Liver (tissue), 9 donors: ENCODE data around the gene MLLT10. TPM values are rescaled to one million over a fixed set of nuclear protein-coding genes. Genes with fewer than 3 reads are reported as not detected.

Experiments used
- DNase-seq: peaks from one replicate; pipeline ENCODE4 v3.0.0-alpha.2; 2017; ENCODE audit warnings: low spot score
- H3K27ac ChIP-seq, 2 donors: one replicate each; pipeline ENCODE4 v1.7.0; 2013; ENCODE audit warnings: inconsistent platforms in 2 of 2, low read length in 2 of 2, control low read depth in 1 of 2, low read depth in 1 of 2, mild to moderate bottlenecking in 1 of 2
- H3K27me3 ChIP-seq, 4 donors: one replicate each; pipeline versions ENCODE4 v1.6.1 to v1.7.0; 2013; ENCODE audit warnings: low read length in 3 of 4, inconsistent platforms in 1 of 4, mild to moderate bottlenecking in 1 of 4, moderate library complexity in 1 of 4; ENCODE audit not compliant: control insufficient read depth in 4 of 4, insufficient read depth in 4 of 4
- H3K36me3 ChIP-seq, 4 donors: one replicate each; pipeline versions ENCODE4 v1.6.1 to v1.7.0; 2013; ENCODE audit warnings: low read length in 3 of 4, mild to moderate bottlenecking in 3 of 4, low read depth in 1 of 4, moderate library complexity in 1 of 4; ENCODE audit not compliant: control insufficient read depth in 4 of 4, insufficient read depth in 3 of 4
- H3K4me1 ChIP-seq, 4 donors: one replicate each; pipeline versions ENCODE4 v1.6.1 to v1.7.0; 2013; ENCODE audit warnings: low read length in 3 of 4, mild to moderate bottlenecking in 3 of 4, moderate library complexity in 1 of 4; ENCODE audit not compliant: control insufficient read depth in 4 of 4, insufficient read depth in 4 of 4
- H3K4me3 ChIP-seq, 3 donors: one replicate each; pipeline versions ENCODE4 v1.6.1 to v1.7.0; 2013; ENCODE audit warnings: low read length in 3 of 3, control low read depth in 1 of 3, low read depth in 1 of 3, mild to moderate bottlenecking in 1 of 3
- H3K9ac ChIP-seq, 2 donors: one replicate each; pipeline ENCODE4 v1.7.0; 2013; ENCODE audit warnings: low read length in 2 of 2, mild to moderate bottlenecking in 2 of 2, moderate library complexity in 2 of 2, control low read depth in 1 of 2, low read depth in 1 of 2
- H3K9me3 ChIP-seq, 4 donors: one replicate each; pipeline versions ENCODE4 v1.6.1 to v1.7.0; 2013; ENCODE audit warnings: low read length in 3 of 4; ENCODE audit not compliant: control insufficient read depth in 4 of 4
- EGR1 ChIP-seq, 2 donors: IDR thresholded peaks; 2 replicates each; pipeline ENCODE4 v1.6.1; 2016 to 2018; ENCODE audit warnings: antibody characterized with exemption in 2 of 2, low read depth in 2 of 2
- FOXA1 ChIP-seq: IDR thresholded peaks from 2 replicates; pipeline ENCODE4 v1.6.1; 2016; ENCODE audit warnings: antibody characterized with exemption
- FOXA2 ChIP-seq: IDR thresholded peaks from 2 replicates; pipeline ENCODE4 v1.6.1; 2016; ENCODE audit warnings: antibody characterized with exemption
- GABPA ChIP-seq, 2 donors: IDR thresholded peaks in 1 of 2; conservative IDR thresholded peaks in 1 of 2; 2 replicates each; pipeline ENCODE4 v1.6.1; 2016; ENCODE audit warnings: antibody characterized with exemption in 2 of 2, mild to moderate bottlenecking in 1 of 2, moderate library complexity in 1 of 2
- HNF4A ChIP-seq, 2 donors: conservative IDR thresholded peaks; 2 replicates each; pipeline ENCODE4 v1.6.1; 2016; ENCODE audit warnings: antibody characterized with exemption in 2 of 2, mild to moderate bottlenecking in 2 of 2
- HNF4G ChIP-seq: IDR thresholded peaks from 2 replicates; pipeline ENCODE4 v1.6.1; 2016; ENCODE audit warnings: antibody characterized with exemption
- JUND ChIP-seq, 2 donors: IDR thresholded peaks; 2 replicates each; pipeline ENCODE4 v1.6.1; 2016; ENCODE audit warnings: antibody characterized with exemption in 2 of 2
- NR2F2 ChIP-seq: IDR thresholded peaks from 2 replicates; pipeline ENCODE4 v1.6.1; 2016; ENCODE audit warnings: antibody characterized with exemption
- RAD21 ChIP-seq, 2 donors: IDR thresholded peaks; 2 replicates each; pipeline ENCODE4 v1.6.1; 2016; ENCODE audit warnings: antibody characterized with exemption in 2 of 2, mild to moderate bottlenecking in 2 of 2
- RXRA ChIP-seq, 2 donors: IDR thresholded peaks; 2 replicates each; pipeline ENCODE4 v1.6.1; 2017 to 2018; ENCODE audit warnings: antibody characterized with exemption in 2 of 2, mild to moderate bottlenecking in 1 of 2
- SP1 ChIP-seq: IDR thresholded peaks from 2 replicates; pipeline ENCODE4 v1.6.1; 2018; ENCODE audit warnings: antibody characterized with exemption, mild to moderate bottlenecking
- TAF1 ChIP-seq: conservative IDR thresholded peaks from 2 replicates; pipeline ENCODE4 v1.6.1; 2016; ENCODE audit warnings: antibody characterized with exemption, mild to moderate bottlenecking
- YY1 ChIP-seq: IDR thresholded peaks from 2 replicates; pipeline ENCODE4 v1.6.1; 2016; ENCODE audit warnings: antibody characterized with exemption, mild to moderate bottlenecking
- WGBS: extraction: QIAGEN DNeasy Blood & Tissue Kit; methylation state at CpG from one replicate; pipeline ENCODE4 v1.1.7; 2013; 5-methylcytosine and 5-hydroxymethylcytosine counted together
- polyA plus RNA-seq, 2 donors: library from polyadenylated mRNA; stranded (reverse) in 1 of 2; unstranded in 1 of 2; fragments of 200-250 nt in 1 of 2; fragments of >200 nt in 1 of 2; fragmentation: Nextera tagmentation in 1 of 2; extraction: Ambion mirVana in 1 of 2; gene quantifications; one replicate each; pipeline versions ENCODE4 v1.2.1 to v1.2.3, GENCODE V29; 2013 to 2015
- total RNA-seq, 2 donors: library from RNA; depleted of rRNA; stranded (reverse); fragments of >200 nt; gene quantifications; one replicate each; pipeline ENCODE4 v1.2.3, GENCODE V29; 2014
- TF ChIP-seq, protein P1 (sequence below): fragments of 150-350 bp; IDR thresholded peaks from 2 replicates; pipeline ENCODE4 v1.5.1; 2017; ENCODE audit warnings: improper control_type of control experiment, low read depth, low read length; ENCODE audit not compliant: missing input control
- TF ChIP-seq, protein P2 (sequence below): IDR thresholded peaks from 2 replicates; pipeline ENCODE4 v1.6.1; 2016; ENCODE audit warnings: antibody characterized with exemption
- TF ChIP-seq, protein P3 (sequence below): IDR thresholded peaks from 2 replicates; pipeline ENCODE4 v1.6.1; 2016; ENCODE audit warnings: antibody characterized with exemption
- TF ChIP-seq, protein P4 (sequence below): IDR thresholded peaks from 2 replicates; pipeline ENCODE4 v1.6.1; 2016; ENCODE audit warnings: antibody characterized with exemption, mild to moderate bottlenecking
- TF ChIP-seq, protein P5 (sequence below): IDR thresholded peaks from 2 replicates; pipeline ENCODE4 v1.6.1; 2016; ENCODE audit warnings: antibody characterized with exemption
- donor health status: healthy.
- donor health status: healthy.
- donor health status: healthy.
- donor health status: healthy.
- donor health status: healthy.

MLLT10 gene
- total and polyA plus RNA-seq, 4 donors, result 11.9 to 47.4 (median 22.6) TPM

DNA sequence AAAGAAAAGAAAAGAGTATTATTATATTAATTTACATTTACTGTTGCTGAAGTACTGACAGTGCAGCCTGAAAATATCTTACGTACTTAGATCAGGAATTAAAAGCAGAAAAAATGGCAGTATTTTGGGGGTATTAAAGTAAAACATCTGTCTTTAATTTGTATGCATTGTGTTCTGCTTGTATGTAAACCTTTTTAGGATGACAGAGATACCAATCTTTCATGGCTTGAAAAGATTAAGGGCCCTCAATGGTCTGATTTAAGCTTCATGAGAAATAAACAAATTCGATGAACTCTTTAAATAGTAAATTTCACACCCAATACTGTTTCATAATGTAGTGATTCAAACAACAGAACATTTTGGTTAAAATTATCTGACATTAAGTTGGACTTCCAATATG is 116.3 kb downstream of the MLLT10 start:
- DNase-seq, result no peak
- Histone ChIP-seq H3K4me3 (no peak overlapping the region), H3K27me3 (no peaks in the 10 kb centered on the region), H3K9ac (no peak overlapping the region), H3K9me3 (no peaks in the 10 kb centered on the region), H3K4me1 (peaks cover 0 to 4% (median 0%) of the 10 kb centered on the region in 4 donors), H3K27ac (no peak overlapping the region), H3K36me3 (peaks cover 0 to 12% (median 1%) of the 10 kb centered on the region in 4 donors)
- WGBS, result 95% methylated on average over 2 of the region's 2 CpGs
- TF ChIP-seq TAF1 (no peak), RXRA (IDR thresholded peaks at IDR 0.05) (no peak), FOXA2 (no peak), HNF4G (no peak), NR2F2 (no peak)
- TF ChIP-seq, protein P1, sequence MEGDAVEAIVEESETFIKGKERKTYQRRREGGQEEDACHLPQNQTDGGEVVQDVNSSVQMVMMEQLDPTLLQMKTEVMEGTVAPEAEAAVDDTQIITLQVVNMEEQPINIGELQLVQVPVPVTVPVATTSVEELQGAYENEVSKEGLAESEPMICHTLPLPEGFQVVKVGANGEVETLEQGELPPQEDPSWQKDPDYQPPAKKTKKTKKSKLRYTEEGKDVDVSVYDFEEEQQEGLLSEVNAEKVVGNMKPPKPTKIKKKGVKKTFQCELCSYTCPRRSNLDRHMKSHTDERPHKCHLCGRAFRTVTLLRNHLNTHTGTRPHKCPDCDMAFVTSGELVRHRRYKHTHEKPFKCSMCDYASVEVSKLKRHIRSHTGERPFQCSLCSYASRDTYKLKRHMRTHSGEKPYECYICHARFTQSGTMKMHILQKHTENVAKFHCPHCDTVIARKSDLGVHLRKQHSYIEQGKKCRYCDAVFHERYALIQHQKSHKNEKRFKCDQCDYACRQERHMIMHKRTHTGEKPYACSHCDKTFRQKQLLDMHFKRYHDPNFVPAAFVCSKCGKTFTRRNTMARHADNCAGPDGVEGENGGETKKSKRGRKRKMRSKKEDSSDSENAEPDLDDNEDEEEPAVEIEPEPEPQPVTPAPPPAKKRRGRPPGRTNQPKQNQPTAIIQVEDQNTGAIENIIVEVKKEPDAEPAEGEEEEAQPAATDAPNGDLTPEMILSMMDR, result no peak
- TF ChIP-seq, protein P2, sequence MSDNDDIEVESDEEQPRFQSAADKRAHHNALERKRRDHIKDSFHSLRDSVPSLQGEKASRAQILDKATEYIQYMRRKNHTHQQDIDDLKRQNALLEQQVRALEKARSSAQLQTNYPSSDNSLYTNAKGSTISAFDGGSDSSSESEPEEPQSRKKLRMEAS, result no peak

DNA sequence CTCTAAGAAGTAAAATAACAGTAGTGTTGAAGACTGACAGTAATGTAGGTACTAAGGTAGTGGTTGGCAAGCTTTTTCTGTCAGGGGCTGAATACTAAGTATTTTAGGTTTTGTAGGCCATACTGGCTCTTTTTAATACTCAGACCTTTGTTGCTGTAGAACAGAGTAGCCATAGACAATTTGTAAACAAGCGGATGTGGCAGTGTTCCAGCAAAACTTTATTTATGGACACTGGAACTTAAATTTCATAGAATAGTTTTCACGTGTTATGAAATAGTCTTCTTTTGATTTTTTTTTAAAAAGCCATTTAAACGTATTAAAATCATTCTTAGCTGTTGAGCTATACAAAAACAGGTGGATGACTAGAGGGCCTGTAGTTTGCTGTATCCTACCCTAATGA is 121.2 kb downstream of the MLLT10 start:
- no peak for DNase-seq

More for the DNA sequence above, 121.2 kb downstream of the MLLT10 start:
- TF ChIP-seq JUND (IDR thresholded peaks at IDR 0.05) (no peak), RXRA (IDR thresholded peaks at IDR 0.05) (no peak), GABPA (IDR thresholded peaks at IDR 0.05 in 1 of 2, conservative IDR thresholded peaks at IDR 0.05 in 1 of 2) (no peak), FOXA1 (no peak), RAD21 (IDR thresholded peaks at IDR 0.05) (no peak), HNF4A (conservative IDR thresholded peaks at IDR 0.05) (no peak), TAF1 (no peak), YY1 (no peak), FOXA2 (no peak), HNF4G (no peak), SP1 (no peak), NR2F2 (no peak), EGR1 (IDR thresholded peaks at IDR 0.05; ENCODE audit: low read depth in 2 of 2) (no peak)
- TF ChIP-seq, protein P2, result no peak
- TF ChIP-seq, protein P3, sequence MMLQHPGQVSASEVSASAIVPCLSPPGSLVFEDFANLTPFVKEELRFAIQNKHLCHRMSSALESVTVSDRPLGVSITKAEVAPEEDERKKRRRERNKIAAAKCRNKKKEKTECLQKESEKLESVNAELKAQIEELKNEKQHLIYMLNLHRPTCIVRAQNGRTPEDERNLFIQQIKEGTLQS, result no peak
- TF ChIP-seq, protein P4, sequence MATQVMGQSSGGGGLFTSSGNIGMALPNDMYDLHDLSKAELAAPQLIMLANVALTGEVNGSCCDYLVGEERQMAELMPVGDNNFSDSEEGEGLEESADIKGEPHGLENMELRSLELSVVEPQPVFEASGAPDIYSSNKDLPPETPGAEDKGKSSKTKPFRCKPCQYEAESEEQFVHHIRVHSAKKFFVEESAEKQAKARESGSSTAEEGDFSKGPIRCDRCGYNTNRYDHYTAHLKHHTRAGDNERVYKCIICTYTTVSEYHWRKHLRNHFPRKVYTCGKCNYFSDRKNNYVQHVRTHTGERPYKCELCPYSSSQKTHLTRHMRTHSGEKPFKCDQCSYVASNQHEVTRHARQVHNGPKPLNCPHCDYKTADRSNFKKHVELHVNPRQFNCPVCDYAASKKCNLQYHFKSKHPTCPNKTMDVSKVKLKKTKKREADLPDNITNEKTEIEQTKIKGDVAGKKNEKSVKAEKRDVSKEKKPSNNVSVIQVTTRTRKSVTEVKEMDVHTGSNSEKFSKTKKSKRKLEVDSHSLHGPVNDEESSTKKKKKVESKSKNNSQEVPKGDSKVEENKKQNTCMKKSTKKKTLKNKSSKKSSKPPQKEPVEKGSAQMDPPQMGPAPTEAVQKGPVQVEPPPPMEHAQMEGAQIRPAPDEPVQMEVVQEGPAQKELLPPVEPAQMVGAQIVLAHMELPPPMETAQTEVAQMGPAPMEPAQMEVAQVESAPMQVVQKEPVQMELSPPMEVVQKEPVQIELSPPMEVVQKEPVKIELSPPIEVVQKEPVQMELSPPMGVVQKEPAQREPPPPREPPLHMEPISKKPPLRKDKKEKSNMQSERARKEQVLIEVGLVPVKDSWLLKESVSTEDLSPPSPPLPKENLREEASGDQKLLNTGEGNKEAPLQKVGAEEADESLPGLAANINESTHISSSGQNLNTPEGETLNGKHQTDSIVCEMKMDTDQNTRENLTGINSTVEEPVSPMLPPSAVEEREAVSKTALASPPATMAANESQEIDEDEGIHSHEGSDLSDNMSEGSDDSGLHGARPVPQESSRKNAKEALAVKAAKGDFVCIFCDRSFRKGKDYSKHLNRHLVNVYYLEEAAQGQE, result no peak
- TF ChIP-seq, protein P5, sequence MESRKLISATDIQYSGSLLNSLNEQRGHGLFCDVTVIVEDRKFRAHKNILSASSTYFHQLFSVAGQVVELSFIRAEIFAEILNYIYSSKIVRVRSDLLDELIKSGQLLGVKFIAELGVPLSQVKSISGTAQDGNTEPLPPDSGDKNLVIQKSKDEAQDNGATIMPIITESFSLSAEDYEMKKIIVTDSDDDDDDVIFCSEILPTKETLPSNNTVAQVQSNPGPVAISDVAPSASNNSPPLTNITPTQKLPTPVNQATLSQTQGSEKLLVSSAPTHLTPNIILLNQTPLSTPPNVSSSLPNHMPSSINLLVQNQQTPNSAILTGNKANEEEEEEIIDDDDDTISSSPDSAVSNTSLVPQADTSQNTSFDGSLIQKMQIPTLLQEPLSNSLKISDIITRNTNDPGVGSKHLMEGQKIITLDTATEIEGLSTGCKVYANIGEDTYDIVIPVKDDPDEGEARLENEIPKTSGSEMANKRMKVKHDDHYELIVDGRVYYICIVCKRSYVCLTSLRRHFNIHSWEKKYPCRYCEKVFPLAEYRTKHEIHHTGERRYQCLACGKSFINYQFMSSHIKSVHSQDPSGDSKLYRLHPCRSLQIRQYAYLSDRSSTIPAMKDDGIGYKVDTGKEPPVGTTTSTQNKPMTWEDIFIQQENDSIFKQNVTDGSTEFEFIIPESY, result no peak
- Histone ChIP-seq H3K4me1 (peaks cover 0 to 1% (median 0%) of the 10 kb centered on the region in 4 donors), H3K9me3 (no peaks in the 10 kb centered on the region), H3K9ac (no peak overlapping the region), H3K27me3 (no peaks in the 10 kb centered on the region), H3K4me3 (no peak overlapping the region), H3K27ac (no peak overlapping the region), H3K36me3 (peaks cover 0 to 8% (median 0%) of the 10 kb centered on the region in 4 donors)
- 91% methylated on average over 3 of the region's 3 CpGs for WGBS
